Activated CD8-positive, alpha-beta memory T cell treated with anti-CD3 and anti-CD28 coated beads for 1 hour (primary cell): Measurements from ENCODE around the gene NPC1L1.

Experiments used
- DNase-seq, 2 donors: peaks; one replicate each; pipeline ENCODE4 v3.0.0-alpha.2; 2020; ENCODE audit warnings: low read depth in 1 of 2; ENCODE audit errors: extremely low read depth in 1 of 2

The NPC1L1 gene

DNA sequence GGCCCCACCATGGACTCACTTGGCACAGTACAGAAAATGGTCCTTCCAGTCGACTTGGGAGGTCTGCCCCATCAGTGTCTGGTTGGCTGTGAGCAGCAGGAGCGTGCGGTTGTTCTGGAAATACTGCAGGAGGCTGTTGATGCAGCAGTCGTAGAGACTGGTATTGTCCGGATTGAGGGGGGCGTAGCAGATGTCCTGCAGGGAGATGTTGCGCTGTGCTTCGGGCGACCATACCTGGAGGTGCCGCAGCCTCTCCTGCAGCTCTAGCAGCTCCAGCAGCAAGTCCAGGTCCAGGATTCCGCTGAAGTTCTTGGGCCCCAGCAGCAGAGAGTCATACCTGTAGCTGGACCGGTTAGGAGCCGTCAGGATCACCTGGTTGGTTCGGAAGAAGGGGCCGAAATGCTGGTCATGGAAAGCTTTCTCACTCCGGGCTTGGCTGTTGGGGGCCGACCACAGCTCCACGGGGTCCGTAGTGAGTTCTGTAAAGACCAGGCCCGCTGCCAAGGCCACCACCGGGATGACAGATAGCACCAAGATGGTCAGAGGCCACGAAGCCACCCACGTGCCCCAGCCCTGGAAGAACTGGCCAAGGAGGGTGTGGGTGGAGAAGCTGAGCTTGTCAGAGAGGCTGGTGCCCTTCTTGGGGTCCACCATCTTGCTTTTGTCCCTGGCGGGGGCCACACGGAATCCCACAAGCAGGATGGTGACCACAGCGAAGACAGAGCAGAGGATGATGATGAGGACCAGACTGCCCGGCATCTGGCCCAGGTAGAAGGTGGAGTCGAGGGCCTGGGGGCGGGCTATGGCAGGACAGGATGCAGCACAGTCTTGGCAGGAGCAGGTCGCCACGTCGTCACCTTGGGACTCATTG is 2.1 kb downstream of the NPC1L1 start:
- DNase-seq = no peak

DNA sequence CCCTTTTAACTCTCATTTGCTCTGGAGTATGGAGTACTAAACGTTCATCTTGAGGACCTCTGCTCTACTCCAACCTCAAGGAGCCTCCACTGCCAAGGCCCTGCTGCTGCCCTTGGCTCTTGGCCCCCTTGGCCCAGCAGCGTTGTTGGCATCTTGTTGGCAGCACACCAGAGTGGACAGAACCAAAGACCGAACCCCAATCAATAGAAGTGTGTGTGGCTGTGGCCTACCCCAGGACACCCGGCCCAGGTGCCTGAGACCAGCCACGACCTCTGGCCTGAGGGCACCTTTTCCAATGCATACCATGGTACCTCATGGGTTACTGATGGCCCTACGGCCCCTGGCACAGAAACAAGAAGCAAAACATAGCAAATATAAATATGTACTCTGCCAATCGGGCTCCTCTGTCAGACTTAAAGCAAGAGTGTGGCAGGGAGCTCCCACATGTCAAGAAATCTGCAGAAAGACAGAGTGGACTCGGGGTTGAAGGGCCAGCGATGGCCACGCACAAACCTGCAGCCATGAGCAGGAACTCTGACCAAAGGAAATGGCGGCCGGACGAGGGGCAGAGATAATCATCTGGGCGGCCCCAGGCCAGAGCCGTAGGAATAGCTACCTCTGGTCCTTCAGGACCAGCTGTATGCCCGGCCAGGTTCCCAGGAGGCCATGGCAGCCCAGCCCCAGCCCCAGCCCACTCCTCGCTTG is 2.9 kb downstream of the NPC1L1 start:
- DNase-seq = no peak

DNA sequence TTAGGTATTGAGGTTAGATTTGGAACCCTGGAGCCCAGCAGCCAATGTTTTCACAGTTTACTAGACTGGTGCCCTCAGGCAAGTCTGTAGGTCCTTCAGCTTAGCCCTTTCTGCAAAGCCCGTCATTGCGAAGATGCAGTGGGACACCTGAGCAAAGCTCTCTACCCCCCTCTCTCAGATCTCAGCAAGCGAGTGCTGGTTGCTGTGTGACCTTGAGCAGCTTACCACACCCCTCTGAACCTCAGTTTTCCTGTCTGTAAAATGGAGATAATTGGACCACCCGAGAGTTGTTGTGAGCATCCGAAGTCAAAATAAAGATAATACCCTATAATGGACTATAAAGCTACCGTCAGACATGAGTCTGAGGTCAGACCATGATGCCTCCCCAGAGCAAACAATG is 3.7 kb downstream of the NPC1L1 start:
- DNase-seq = no peak

DNA sequence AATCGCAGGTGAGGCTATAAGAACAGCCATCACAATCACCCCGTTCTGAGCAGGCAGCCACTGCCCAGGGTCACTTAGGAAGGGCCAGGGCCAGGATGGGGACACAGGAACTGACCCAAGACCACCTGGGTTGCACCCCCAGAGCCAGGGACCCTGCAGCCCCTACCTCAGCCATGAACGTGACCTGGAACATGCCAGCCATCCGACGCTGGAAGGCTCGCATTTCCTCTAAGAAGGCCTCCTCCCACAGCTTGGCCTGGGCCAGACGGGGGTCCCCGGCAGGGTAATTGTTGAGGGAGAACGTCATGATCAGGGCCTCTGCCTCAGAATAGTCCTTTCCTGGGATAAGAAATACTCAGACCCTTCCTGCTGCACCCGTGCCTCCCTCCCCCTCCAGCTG is 5.0 kb downstream of the NPC1L1 start:
- no peak for DNase-seq

DNA sequence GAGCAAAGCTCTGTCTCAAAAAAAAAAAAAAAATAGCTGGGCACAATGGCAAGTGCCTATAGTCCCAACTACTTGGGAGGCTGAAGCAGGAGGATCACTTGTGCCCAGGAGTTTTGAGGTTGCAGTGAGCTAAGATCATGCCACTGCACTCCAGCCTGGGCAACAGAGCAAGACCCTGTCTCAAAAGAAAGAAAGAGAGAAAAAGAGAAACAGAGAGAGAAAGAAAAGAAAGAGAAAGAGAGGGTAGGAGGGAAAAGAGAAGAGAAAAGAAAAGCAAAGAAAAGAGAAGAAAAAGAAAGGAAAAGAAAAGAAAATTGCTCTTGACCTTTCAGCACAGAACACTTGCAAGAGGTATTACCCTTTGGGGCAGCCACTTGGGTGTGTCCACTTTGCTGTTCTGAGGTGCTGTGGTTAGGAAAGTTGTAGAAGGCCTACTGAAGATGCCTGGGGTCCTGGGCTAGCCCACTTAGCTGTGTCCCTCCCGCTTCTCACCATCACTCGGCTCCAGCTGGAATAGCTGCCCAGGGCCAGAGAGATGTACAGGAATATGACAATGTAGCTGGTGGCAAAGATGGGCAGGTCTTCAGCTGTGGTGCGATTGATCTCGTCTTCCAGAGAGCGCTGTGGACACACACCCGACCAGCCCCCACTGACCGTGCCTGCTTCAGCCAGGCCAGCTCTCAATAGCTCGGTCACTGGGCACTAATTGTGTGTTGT is 5.6 kb downstream of the NPC1L1 start:
- DNase-seq = no peak

DNA sequence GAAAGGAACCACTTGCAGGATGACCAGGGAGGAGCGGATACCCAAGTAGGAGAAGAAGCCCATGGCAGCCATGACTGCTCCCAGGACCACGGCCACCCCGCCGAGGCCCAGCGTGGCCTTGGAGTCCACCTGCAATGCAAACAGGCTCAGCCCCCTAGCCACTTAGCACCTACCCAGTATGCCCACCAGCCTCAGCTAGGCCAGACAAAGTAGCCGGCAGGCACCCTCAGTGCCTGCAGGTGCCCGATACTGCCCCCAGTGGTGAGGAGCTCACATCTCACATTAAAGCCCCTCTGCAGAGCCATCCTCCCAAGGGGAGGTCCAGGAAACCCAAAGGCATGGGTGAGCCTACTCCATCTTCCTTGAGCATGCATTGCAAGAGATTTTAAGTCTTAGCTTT is 6.6 kb downstream of the NPC1L1 start:
- DNase-seq = no peak

DNA sequence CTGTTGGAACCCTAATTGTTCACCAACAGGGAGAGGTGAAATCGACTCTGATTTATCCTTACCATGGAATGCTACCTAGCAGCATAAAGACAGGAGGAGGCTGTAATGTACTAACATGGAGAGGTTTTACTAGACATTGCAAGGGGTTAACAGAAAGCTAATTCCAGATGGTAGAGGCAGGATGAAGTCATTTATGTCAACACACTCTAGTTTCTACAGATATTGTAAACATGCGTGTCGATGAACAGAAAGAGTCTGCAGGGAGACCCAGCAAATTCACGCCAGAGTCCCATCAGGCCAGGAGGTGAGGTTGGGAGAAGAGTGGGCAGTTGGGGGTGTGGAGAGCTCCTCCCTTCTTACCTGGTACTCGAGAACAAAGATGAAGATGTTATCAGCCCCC is 7.0 kb downstream of the NPC1L1 start:
- no peak for DNase-seq

DNA sequence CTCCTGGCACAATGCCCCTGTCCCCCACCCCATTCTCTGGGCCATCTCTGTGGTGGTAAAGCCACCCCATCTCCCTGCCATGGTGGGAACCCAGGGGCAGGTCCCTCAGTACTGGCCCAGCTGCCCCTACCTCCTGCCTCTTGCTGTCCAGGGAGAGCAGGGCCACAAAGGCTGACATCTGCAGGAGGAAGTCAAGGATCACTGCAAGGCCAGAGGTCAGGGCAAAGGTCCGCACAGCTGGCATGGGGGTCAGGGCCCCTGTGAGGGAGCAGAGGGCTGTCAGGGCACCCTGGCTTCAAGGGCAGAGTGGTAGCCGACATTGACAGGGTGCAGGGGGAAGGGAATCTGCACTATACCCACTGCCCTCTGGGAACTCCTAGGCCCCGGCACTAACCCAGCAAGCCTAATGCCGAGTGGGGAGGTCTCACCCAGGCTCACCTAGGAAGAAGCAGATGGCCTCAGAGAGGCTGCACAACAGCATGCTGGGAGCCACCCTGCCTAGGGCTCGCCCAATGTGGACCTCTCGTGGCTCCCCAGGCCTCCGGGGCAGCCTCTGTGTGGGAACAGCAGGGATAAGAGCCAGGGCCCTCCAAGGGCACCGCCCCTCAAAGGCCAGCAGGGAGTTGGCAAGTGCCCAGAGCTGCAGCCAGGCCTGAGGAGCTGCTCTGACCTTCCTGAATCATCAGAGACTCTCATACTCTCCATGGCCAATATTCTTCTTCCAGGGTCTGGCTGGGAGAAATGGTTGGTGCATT is 7.7 kb downstream of the NPC1L1 start:
- DNase-seq = no peak

DNA sequence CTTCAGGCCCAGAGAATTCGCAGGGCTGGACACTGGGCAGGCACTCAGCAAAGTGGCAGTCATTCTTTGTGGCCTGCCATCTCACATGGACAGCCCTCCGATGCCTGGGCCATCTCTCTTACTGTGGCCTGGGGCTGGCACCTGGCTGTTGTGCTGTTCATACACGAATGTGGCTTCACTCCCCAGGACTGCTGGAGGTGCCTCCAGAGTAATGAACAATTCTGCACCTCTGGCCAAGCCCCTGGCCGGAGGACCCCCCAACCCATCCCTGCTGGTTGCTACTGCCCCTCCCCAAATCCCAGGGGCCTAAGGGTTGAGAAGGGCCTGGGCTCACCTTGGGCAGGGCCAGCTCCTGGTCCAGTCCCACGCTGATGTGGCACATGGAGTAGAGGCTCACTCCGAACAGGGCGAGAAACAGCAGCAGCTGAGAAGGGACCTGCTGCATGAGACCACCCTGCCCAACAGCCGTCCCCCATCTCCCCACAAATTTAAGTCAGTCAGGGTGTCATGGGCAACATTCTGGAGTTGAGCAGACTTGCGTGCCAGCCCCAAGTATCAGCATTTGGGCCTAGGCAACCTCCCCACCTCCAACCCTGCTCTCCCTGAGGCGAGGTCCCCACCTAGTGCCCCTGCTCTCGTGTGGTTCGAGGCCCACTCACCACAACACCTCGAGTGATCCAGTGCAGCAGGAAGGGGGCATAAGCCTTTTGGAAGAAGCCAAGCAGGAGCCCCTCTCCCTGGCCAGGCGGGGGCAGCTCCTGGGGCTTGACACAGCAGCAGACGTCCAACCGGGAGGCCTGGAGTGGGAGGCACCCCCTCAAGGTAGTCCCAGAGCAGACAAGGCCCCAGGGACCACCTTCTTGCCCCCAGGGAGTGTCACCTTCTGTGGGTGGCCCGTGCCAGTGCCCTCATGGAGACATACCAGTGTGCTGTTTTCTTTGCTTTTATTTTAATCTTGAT is 9.4 kb downstream of the NPC1L1 start:
- no peak for DNase-seq

DNA sequence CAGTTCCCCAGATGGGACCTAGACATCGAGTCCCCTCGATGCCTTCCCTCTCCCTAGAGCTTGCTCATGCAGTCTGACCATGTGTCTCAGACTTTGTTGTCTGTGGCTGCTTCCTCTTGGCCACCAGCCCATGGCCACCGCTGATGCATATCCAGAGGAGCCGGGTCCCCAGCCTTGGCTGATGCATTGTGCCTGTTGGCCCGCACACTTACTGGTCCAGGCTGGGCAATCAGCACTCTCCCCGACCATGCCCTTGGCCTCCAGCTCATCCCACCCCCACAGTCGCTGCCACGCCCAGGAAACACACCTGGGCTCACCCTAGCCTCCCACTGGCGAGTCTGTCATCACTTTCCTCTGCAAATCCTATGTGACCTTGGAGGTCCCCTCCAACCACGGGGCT is 10.1 kb downstream of the NPC1L1 start:
- no peak for DNase-seq

DNA sequence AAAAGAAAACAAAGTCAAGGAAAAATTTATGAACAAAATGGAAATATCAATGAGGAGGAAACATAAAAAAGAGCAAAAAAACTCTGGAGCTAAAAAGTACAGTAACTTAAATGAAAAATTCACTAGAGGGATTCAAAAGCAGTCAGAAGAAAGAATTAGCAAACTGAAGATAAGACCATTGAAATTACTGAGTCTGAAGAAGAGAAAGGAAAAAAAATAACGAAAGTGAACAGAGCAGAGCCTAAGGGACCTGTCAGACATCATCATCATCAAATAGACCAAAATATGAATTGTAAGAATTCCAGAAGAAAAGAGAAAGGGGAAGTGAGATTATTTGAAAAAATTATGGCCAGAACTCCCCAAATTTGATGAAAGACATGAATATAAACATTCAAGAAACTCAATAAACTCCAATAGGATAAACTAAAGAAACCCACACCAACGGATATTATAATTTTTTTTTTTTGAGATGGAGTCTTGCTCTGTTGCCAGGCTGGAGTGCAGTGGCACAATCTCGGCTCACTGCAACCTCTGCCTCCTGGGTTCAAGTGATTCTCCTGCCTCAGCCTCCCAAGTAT is 16.2 kb downstream of the NPC1L1 start:
- no peak for DNase-seq

DNA sequence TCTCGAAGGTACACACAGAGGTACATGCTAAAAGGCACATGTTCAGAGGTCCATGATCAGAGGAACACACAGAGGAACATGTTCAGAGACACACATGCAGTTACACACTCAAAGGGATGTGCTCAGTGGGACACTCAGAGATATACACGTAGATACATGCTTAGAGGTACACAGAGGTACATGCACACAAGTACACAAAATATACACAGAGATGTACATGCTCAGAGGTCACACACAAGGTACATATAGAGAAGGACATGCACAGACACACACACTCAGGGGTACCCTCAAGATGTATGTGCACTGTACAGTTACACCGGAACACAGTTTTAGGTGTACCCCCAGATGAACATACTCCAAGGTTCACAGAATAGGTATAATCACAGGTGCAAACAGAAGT is 18.8 kb downstream of the NPC1L1 start:
- no peak for DNase-seq

DNA sequence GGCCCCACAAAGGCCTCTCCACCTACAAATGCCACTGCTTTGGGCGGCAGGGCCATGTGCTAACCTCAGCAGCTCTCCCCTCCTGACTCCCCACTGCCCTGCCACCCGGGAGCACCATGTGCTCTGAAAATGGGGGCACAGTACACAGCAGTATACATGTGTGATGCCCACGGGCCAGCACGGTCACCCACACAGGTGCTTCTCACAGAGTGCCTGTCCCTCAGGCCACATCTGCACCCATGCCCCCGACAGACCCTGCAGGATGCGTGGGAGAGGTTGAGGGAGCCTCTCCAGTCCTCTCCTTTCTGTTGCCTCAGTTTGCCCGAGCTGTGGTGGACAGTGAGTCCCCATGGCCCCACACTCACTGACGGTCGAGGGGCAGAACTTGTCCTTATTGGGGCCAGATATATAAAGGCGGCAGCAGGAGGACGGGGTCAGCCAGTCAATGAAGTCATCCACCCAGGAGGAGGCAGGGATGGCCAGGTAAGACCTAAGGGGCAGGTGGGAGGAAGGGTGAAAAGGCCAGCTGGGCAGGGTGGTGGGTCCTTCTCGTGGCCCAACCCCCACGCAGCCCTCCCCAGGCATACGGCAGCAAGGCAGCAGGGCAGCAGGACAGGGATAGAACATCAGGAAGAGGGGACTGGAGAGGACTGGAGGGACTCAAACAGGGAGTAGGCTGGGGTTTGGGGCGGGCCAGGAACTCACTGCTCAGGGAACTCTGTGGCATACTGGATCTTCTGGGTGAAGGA is 19.6 kb downstream of the NPC1L1 start:
- DNase-seq = no peak

DNA sequence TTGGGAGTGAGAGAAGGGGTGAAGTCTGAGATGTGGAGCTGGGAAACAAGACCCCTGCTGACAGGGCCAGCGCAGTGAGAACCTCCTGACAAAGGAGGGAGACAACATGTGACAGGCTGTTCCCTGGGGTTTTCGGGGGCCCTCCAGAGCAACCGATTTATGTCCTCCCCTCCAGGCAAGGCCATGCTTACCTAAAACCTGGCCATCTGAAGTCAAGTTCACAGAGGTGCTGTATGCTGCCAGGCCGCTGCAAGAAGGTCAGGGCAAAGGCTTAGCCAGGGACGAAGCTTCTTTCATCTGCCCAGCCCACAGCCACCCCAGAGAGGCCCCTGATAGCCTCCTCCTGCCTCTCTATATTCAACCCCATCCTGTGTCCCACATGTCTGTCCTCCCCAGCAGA is 20.6 kb downstream of the NPC1L1 start:
- no peak for DNase-seq

DNA sequence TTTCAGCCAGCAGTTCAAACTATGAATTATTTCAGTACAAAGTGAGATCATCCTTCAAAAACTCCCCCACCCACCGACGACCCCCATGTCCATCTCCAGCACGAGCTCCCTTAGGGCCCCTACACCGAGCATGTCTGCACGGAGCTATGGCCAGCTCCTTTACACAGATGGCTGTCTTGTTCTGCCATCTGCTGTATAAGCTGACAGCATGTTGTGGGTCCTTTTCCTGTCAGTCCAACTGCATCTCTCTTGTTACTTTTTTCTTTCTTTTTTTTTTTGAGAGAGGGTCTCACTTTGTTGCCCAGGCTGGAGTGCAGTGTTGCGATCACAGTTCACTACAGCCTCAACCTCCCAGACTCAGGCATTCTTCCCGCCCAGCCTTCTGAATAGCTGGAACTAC is 21.6 kb downstream of the NPC1L1 start:
- no peak for DNase-seq

DNA sequence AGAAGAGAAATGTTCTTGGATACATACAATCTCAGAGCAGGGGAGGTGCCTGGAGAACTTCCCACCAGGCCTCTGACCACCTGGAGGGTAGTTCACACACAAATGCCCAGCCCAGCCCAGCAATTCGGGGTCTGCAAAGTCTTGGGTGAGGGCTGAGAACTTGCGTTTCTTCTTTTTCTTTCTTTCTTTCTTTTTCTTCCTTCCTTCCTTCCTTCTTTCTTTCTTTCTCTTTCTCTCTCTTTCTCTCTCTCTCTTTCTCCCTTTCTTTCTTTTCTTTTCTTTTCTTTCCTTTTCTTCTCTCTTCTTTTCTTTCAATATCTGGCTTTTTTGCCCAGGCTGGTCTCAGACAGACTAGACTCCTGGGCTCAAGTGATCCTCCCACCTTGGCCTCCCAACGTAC is 22.4 kb downstream of the NPC1L1 start:
- DNase-seq = no peak

DNA sequence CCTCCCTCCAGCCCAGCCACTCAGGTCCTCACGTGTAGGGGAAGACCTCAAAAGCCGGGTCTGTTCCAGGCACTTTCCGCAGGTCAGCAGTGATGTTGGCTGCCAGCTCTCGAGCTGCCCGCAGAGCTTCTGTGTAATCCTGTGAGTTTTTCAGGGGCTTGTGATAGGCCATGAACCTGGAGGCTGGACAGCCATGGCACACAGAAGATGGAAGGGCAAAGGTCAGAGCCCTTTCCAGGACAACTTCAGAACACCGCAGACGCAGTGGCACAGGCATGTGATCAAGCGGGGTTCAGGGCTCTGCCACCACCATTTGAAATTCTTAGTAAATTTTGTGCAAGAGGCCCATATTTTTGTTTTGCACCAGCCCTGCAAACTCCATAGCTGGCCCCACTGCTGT is 24.0 kb downstream of the NPC1L1 start:
- no peak for DNase-seq

DNA sequence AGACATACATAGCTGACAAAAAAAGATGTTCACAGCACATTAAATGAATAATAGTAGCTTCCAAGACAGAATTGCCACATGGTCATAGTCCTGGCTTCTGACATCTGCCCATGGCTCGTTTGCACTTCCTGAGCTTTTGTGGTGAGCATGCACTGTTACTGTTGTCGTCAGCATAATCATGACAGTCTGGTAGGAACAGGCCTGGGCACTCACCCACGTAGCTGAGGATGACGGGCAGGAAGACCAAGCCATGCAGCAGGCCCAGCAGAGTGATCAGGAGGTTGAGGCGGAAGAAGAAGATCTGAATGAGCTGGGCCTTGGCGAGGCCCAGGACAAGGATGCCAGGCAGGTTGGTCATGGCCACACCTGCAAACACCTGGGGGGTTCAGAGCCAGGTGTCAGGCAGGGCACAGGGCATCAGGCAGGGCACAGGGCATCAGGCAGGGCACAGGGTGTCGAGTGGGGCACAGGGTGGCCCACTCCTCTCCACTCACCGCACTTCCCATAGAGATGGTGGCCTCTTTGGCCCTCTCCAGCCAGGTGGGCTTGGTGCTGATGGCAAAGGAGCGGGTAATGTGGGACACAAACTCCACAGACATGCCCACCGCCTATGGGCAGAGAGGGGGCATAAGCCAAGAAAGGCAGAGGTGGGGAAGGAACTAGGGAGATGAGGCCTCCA is 25.4 kb downstream of the NPC1L1 start:
- no peak for DNase-seq
